HAP-1 (cell line): Measurements from ENCODE around the gene LAMP5.

ENCODE experiments used
- DNase-seq, 2 experiments: peaks; one replicate each; pipeline ENCODE4 v3.0.0-alpha.2; 2016 to 2020; ENCODE audit warnings: low spot score in 2 of 2
- H3K27me3 ChIP-seq: fragments of 250-450 bp; sonication (Bioruptor Pico); 2 replicates; pipeline ENCODE4 v1.5.1; 2020; ENCODE audit warnings: low read depth, mild to moderate bottlenecking, moderate library complexity
- H3K36me3 ChIP-seq: fragments of 250-450 bp; sonication (Bioruptor Pico); replicated peaks from 2 replicates; pipeline ENCODE4 v1.5.1; 2020; ENCODE audit warnings: mild to moderate bottlenecking
- H3K4me1 ChIP-seq: fragments of 250-450 bp; sonication (Bioruptor Pico); 2 replicates; pipeline ENCODE4 v1.5.1; 2020; ENCODE audit warnings: mild to moderate bottlenecking
- H3K4me3 ChIP-seq: fragments of 250-450 bp; sonication (Bioruptor Pico); 2 replicates; pipeline ENCODE4 v1.5.1; 2020; ENCODE audit warnings: mild to moderate bottlenecking, moderate library complexity
- H3K9me3 ChIP-seq: fragments of 250-450 bp; sonication (Bioruptor Pico); 2 replicates; pipeline ENCODE4 v1.5.1; 2020; ENCODE audit warnings: mild to moderate bottlenecking, moderate library complexity
- in situ Hi-C: fragments of 300-500 bp; cut with MboI; formaldehyde crosslinking; loops from 3 replicates; pipeline ENCODE4 v1.14.3; 2020; ENCODE audit warnings: low sequenced_read_pairs, inconsistent platforms, mixed read lengths

The LAMP5 gene

GRCh38 chr20:9507544-9508239 lies 6.7 kb upstream of the LAMP5 start:
- Histone ChIP-seq H3K27me3 (peaks cover 33% of the 10 kb centered on the region), H3K4me1 (no peaks in the 10 kb centered on the region), H3K9me3 (no peaks in the 10 kb centered on the region), H3K4me3 (no peak overlapping the region), H3K36me3 (no peaks in the 10 kb centered on the region)
- in situ Hi-C loops: no loop called here
- no peak for DNase-seq

- Histone ChIP-seq H3K4me3 (no peak overlapping the region), H3K9me3 (no peaks in the 10 kb centered on the region), H3K36me3 (no peaks in the 10 kb centered on the region), H3K27me3 (peaks cover 37% of the 10 kb centered on the region), H3K4me1 (no peaks in the 10 kb centered on the region)
- DNase-seq: no peak
- in situ Hi-C loops: no loop called here
These were observed 6.1 kb upstream of the LAMP5 start for GRCh38 chr20:9508240-9508661.

- H3K4me3 ChIP-seq: no peak overlapping the region
- in situ Hi-C loops: no loop called here
- DNase-seq: no peak
- no peaks in the 10 kb centered on the region for H3K9me3 ChIP-seq
- no peaks in the 10 kb centered on the region for H3K4me1 ChIP-seq
- H3K36me3 ChIP-seq: no peaks in the 10 kb centered on the region
- H3K27me3 ChIP-seq: peaks cover 41% of the 10 kb centered on the region
These were observed 5.7 kb upstream of the LAMP5 start for GRCh38 chr20:9508696-9509178.

GRCh38 chr20:9509246-9509645 lies 5.1 kb upstream of the LAMP5 start:
- no peak for DNase-seq
- H3K27me3 ChIP-seq: peaks cover 47% of the 10 kb centered on the region
- no peaks in the 10 kb centered on the region for H3K9me3 ChIP-seq
- in situ Hi-C loops: no loop called here
- no peak overlapping the region for H3K4me3 ChIP-seq
- no peaks in the 10 kb centered on the region for H3K4me1 ChIP-seq
- no peaks in the 10 kb centered on the region for H3K36me3 ChIP-seq

- Histone ChIP-seq H3K4me3 (no peak overlapping the region), H3K4me1 (no peaks in the 10 kb centered on the region), H3K27me3 (peaks cover 63% of the 10 kb centered on the region), H3K36me3 (no peaks in the 10 kb centered on the region), H3K9me3 (no peaks in the 10 kb centered on the region)
- no peak for DNase-seq
- in situ Hi-C loops: no loop called here
These were observed 3.5 kb upstream of the LAMP5 start for GRCh38 chr20:9510911-9511310.

GRCh38 chr20:9514072-9514460 lies 324 bp upstream of the LAMP5 start:
- H3K4me1 ChIP-seq: no peaks in the 10 kb centered on the region
- H3K27me3 ChIP-seq: peaks cover 76% of the 10 kb centered on the region

GRCh38 chr20:9515214-9515585 lies 810 bp downstream of the LAMP5 start:
- Histone ChIP-seq H3K36me3 (no peaks in the 10 kb centered on the region), H3K27me3 (peaks cover 70% of the 10 kb centered on the region), H3K4me3 (no peak overlapping the region), H3K9me3 (no peaks in the 10 kb centered on the region), H3K4me1 (no peaks in the 10 kb centered on the region)
- in situ Hi-C loops: no loop called here
- DNase-seq: no peak

More at GRCh38 chr20:9514072-9514460, 324 bp upstream of the LAMP5 start:
- no peak overlapping the region for H3K4me3 ChIP-seq
- H3K36me3 ChIP-seq: no peaks in the 10 kb centered on the region
- no peak for DNase-seq
- no peaks in the 10 kb centered on the region for H3K9me3 ChIP-seq
- in situ Hi-C loops: no loop called here

- Histone ChIP-seq H3K36me3 (no peaks in the 10 kb centered on the region), H3K9me3 (no peaks in the 10 kb centered on the region), H3K4me3 (no peak overlapping the region), H3K4me1 (no peaks in the 10 kb centered on the region), H3K27me3 (peaks cover 65% of the 10 kb centered on the region)
- in situ Hi-C loops: no loop called here
- DNase-seq: no peak
These were observed 1.4 kb downstream of the LAMP5 start for GRCh38 chr20:9515741-9516233.

- Histone ChIP-seq H3K27me3 (peaks cover 61% of the 10 kb centered on the region), H3K36me3 (no peaks in the 10 kb centered on the region), H3K9me3 (no peaks in the 10 kb centered on the region), H3K4me3 (no peak overlapping the region), H3K4me1 (no peaks in the 10 kb centered on the region)
- DNase-seq: no peak
- in situ Hi-C loops: no loop called here
These were observed 2.0 kb downstream of the LAMP5 start for GRCh38 chr20:9516234-9516871.

GRCh38 chr20:9517297-9518162 lies 3.1 kb downstream of the LAMP5 start:
- Histone ChIP-seq H3K27me3 (peaks cover 52% of the 10 kb centered on the region), H3K4me3 (no peak overlapping the region), H3K9me3 (no peaks in the 10 kb centered on the region), H3K4me1 (no peaks in the 10 kb centered on the region), H3K36me3 (no peaks in the 10 kb centered on the region)
- in situ Hi-C loops: no loop called here
- no peak for DNase-seq

GRCh38 chr20:9518576-9519175 lies 4.3 kb downstream of the LAMP5 start:
- H3K27me3 ChIP-seq: peaks cover 44% of the 10 kb centered on the region
- no peak overlapping the region for H3K4me3 ChIP-seq

GRCh38 chr20:9520086-9520485 lies 5.7 kb downstream of the LAMP5 start:
- Histone ChIP-seq H3K9me3 (no peaks in the 10 kb centered on the region), H3K4me1 (no peaks in the 10 kb centered on the region), H3K36me3 (no peaks in the 10 kb centered on the region), H3K4me3 (no peak overlapping the region), H3K27me3 (peaks cover 30% of the 10 kb centered on the region)
- DNase-seq: no peak
- in situ Hi-C loops: no loop called here

More at GRCh38 chr20:9518576-9519175, 4.3 kb downstream of the LAMP5 start:
- H3K4me1 ChIP-seq: no peaks in the 10 kb centered on the region
- no peak for DNase-seq
- H3K9me3 ChIP-seq: no peaks in the 10 kb centered on the region
- in situ Hi-C loops: no loop called here
- H3K36me3 ChIP-seq: no peaks in the 10 kb centered on the region

GRCh38 chr20:9523636-9524035 lies 9.2 kb downstream of the LAMP5 start:
- Histone ChIP-seq H3K4me1 (no peaks in the 10 kb centered on the region), H3K36me3 (no peaks in the 10 kb centered on the region), H3K27me3 (no peaks in the 10 kb centered on the region; the same call in 1 of the 2 replicates), H3K9me3 (no peaks in the 10 kb centered on the region), H3K4me3 (no peak overlapping the region)
- DNase-seq: no peak
- in situ Hi-C loops: no loop called here
